GM23338 (cell line): ENCODE results near the gene BAG2. TPM values are rescaled to one million over a fixed set of nuclear protein-coding genes. Genes with fewer than 3 reads are reported as not detected.

Experiments
- ATAC-seq: fragments of 200-7000 bp; cut with Tn5 transposase; 3 replicates; pipeline ENCODE4 v1.9.1; 2020
- DNase-seq: peaks from one replicate; pipeline ENCODE4 v3.0.0-alpha.2; 2015; ENCODE audit warnings: low spot score
- H2AFZ ChIP-seq: fragments of 200-600 bp; sonication (generic); 2 replicates; pipeline ENCODE4 v1.8.0; 2016; ENCODE audit warnings: antibody characterized with exemption, mild to moderate bottlenecking, moderate library complexity
- H3F3A ChIP-seq: fragments of 200-600 bp; sonication (generic); replicated peaks from 2 replicates; pipeline ENCODE4 v1.8.0; 2017; ENCODE audit warnings: antibody characterized with exemption, mixed run types, low read depth
- H3K27ac ChIP-seq: fragments of 200-600 bp; sonication (generic); 2 replicates; pipeline ENCODE4 v1.6.1; 2016; ENCODE audit warnings: low read depth
- H3K27me3 ChIP-seq: fragments of 200-600 bp; sonication (generic); 2 replicates; pipeline ENCODE4 v1.8.0; 2016; ENCODE audit warnings: mild to moderate bottlenecking, mixed run types, moderate library complexity; ENCODE audit not compliant: insufficient read depth
- H3K36me3 ChIP-seq: fragments of 200-600 bp; sonication (generic); 2 replicates; pipeline ENCODE4 v1.8.0; 2016; ENCODE audit warnings: mild to moderate bottlenecking; ENCODE audit not compliant: insufficient read depth
- H3K4me1 ChIP-seq: fragments of 200-600 bp; sonication (generic); 2 replicates; pipeline ENCODE4 v1.8.0; 2016; ENCODE audit warnings: mild to moderate bottlenecking, moderate library complexity; ENCODE audit not compliant: insufficient read depth
- H3K4me2 ChIP-seq: fragments of 200-600 bp; sonication (generic); 2 replicates; pipeline ENCODE4 v1.7.1; 2017; ENCODE audit warnings: mixed run types
- H3K4me3 ChIP-seq: fragments of 200-600 bp; sonication (generic); 2 replicates; pipeline ENCODE4 v1.6.1; 2016; ENCODE audit warnings: mixed run types
- H3K79me2 ChIP-seq: fragments of 200-600 bp; sonication (generic); replicated peaks from 2 replicates; pipeline ENCODE4 v1.8.0; 2017; ENCODE audit warnings: mild to moderate bottlenecking; ENCODE audit not compliant: insufficient read depth
- H3K9me2 ChIP-seq: fragments of 200-600 bp; sonication (generic); 2 replicates; pipeline ENCODE4 v1.8.0; 2017; ENCODE audit not compliant: insufficient read depth
- H4K20me1 ChIP-seq: fragments of 200-600 bp; sonication (generic); replicated peaks from 2 replicates; pipeline ENCODE4 v1.8.0; 2017; ENCODE audit warnings: mild to moderate bottlenecking; ENCODE audit not compliant: insufficient read depth
- H3K27ac Mint-ChIP-seq: 2 replicates; pipeline ENCODE4 v1.8.0; 2020; ENCODE audit warnings: inconsistent platforms, mild to moderate bottlenecking, moderate library complexity, mixed read lengths
- H3K27me3 Mint-ChIP-seq: 3 replicates; pipeline ENCODE4 v1.8.0; 2022; ENCODE audit warnings: low read depth, mild to moderate bottlenecking, moderate library complexity, mixed read lengths, inconsistent platforms; ENCODE audit not compliant: insufficient read depth, poor library complexity
- H3K36me3 Mint-ChIP-seq: 3 replicates; pipeline ENCODE4 v1.8.0; 2021; ENCODE audit warnings: low read depth, mild to moderate bottlenecking, inconsistent platforms, moderate library complexity, mixed read lengths
- H3K4me1 Mint-ChIP-seq: 3 replicates; pipeline ENCODE4 v1.8.0; 2020; ENCODE audit warnings: mild to moderate bottlenecking, inconsistent platforms, mixed read lengths
- H3K4me3 Mint-ChIP-seq: 3 replicates; pipeline ENCODE4 v1.8.0; 2021; ENCODE audit warnings: moderate library complexity, mild to moderate bottlenecking, inconsistent platforms, mixed read lengths
- H3K9me3 Mint-ChIP-seq: 3 replicates; pipeline ENCODE4 v1.8.0; 2020; ENCODE audit warnings: moderate library complexity, mild to moderate bottlenecking, inconsistent platforms, mixed read lengths
- CREB1 ChIP-seq: fragments of 250-450 bp; sonication (Bioruptor Pico); IDR thresholded peaks from 2 replicates; pipeline ENCODE4 v1.5.0; 2020; ENCODE audit warnings: low read depth, mild to moderate bottlenecking, moderate library complexity
- CTCF ChIP-seq, 2 experiments: fragments of 200-600 bp in 1 of 2; sonication (generic) in 1 of 2; conservative IDR thresholded peaks; 2 replicates each; pipeline versions ENCODE4 v1.5.1 to v1.6.1; 2016 to 2017; ENCODE audit warnings: antibody characterized with exemption in 2 of 2, low read depth in 2 of 2, mild to moderate bottlenecking in 2 of 2, moderate library complexity in 1 of 2
- ETS1 ChIP-seq: IDR thresholded peaks from 2 replicates; pipeline ENCODE4 v1.6.1; 2016; ENCODE audit warnings: antibody characterized with exemption
- EZH2 ChIP-seq: fragments of 200-600 bp; sonication (generic); IDR thresholded peaks from one replicate; pipeline ENCODE4 v1.8.0; 2017; ENCODE audit warnings: antibody characterized with exemption, mild to moderate bottlenecking, low read depth; ENCODE audit not compliant: unreplicated experiment
- NANOG ChIP-seq: IDR thresholded peaks from 2 replicates; pipeline ENCODE4 v1.6.1; 2016; ENCODE audit warnings: antibody characterized with exemption, borderline replicate concordance
- POLR2AphosphoS5 ChIP-seq: IDR thresholded peaks from 2 replicates; pipeline ENCODE4 v1.6.1; 2016; ENCODE audit warnings: antibody characterized with exemption, low read depth
- REST ChIP-seq: IDR thresholded peaks from one replicate; pipeline ENCODE4 v1.6.1; 2018; ENCODE audit warnings: antibody characterized with exemption; ENCODE audit not compliant: unreplicated experiment
- STAT1 ChIP-seq: IDR thresholded peaks from one replicate; pipeline ENCODE4 v1.6.1; 2016; ENCODE audit warnings: antibody characterized with exemption; ENCODE audit not compliant: unreplicated experiment
- ZNF331 ChIP-seq: fragments of 250-450 bp; sonication (Bioruptor Pico); IDR thresholded peaks from 2 replicates; pipeline ENCODE4 v1.5.0; 2020; ENCODE audit warnings: low read depth, mild to moderate bottlenecking, moderate library complexity
- polyA plus RNA-seq: library from polyadenylated mRNA; unstranded; fragments of >200 nt; fragmentation: Nextera tagmentation; extraction: Ambion mirVana; gene quantifications from 2 replicates; pipeline ENCODE4 v1.2.1, GENCODE V29; 2016
- total RNA-seq: library from RNA; depleted of rRNA; stranded (reverse); fragments of >200 nt; shearing (Covaris generic); gene quantifications from 2 replicates; pipeline ENCODE4 v1.2.3, GENCODE V29; 2014

BAG2 gene
- total and polyA plus RNA-seq, 2 experiments from 2014 or later, result 8.5 to 9.5 TPM

GRCh38 chr6:57141451-57142177, 30.5 kb upstream of the BAG2 start:
- no peaks in the 10 kb centered on the region for H3K79me2 ChIP-seq
- no peaks in the 10 kb centered on the region for H3K27me3 ChIP-seq
- no peaks in the 10 kb centered on the region for H3F3A ChIP-seq
- Mint-ChIP-seq H3K4me3 (no peak overlapping the region), H3K27ac (no peak overlapping the region), H3K27me3 (no peaks in the 10 kb centered on the region), H3K36me3 (peaks cover 17% of the 10 kb centered on the region; the same call in 2 of the 3 replicates), H3K4me1 (no peaks in the 10 kb centered on the region), H3K9me3 (no peaks in the 10 kb centered on the region)
- DNase-seq (no peak), ATAC-seq (no peak)
- no peak overlapping the region for H3K4me2 ChIP-seq
- H3K9me2 ChIP-seq, result no peaks in the 10 kb centered on the region
- no peak overlapping the region for H3K27ac ChIP-seq
- no peaks in the 10 kb centered on the region for H3K36me3 ChIP-seq
- TF ChIP-seq CREB1 (CRISPR knock-in tag), result no peak
- no peak for TF ChIP-seq REST
- TF ChIP-seq ETS1, result no peak
- TF ChIP-seq POLR2AphosphoS5, result no peak
- TF ChIP-seq EZH2, result no peak
- TF ChIP-seq STAT1, result no peak
- no peak for TF ChIP-seq CTCF (conservative IDR thresholded peaks at IDR 0.05; ENCODE audit: low read depth in 2 of 2)
- H3K4me1 ChIP-seq, result no peaks in the 10 kb centered on the region
- H2AFZ ChIP-seq, result no peak overlapping the region
- H4K20me1 ChIP-seq, result no peaks in the 10 kb centered on the region
- no peak overlapping the region for H3K4me3 ChIP-seq

GRCh38 chr6:57142178-57142525, 30.0 kb upstream of the BAG2 start:
- H3K4me3 Mint-ChIP-seq, result no peak overlapping the region
- H3K4me1 Mint-ChIP-seq, result no peaks in the 10 kb centered on the region
- TF ChIP-seq POLR2AphosphoS5 (no peak), ZNF331 (CRISPR knock-in tag) (no peak), NANOG (no peak), STAT1 (no peak)

More at GRCh38 chr6:57142178-57142525, 30.0 kb upstream of the BAG2 start:
- Histone ChIP-seq H3K4me2 (no peak overlapping the region), H3K36me3 (0 out of 2 replicates have a peak, but pooled peaks cover 2% of the 10 kb centered on the region), H3K9me2 (no peaks in the 10 kb centered on the region), H4K20me1 (no peaks in the 10 kb centered on the region), H3K27ac (no peak overlapping the region), H2AFZ (no peak overlapping the region), H3K79me2 (no peaks in the 10 kb centered on the region), H3K4me1 (no peaks in the 10 kb centered on the region), H3K4me3 (no peak overlapping the region), H3K27me3 (no peaks in the 10 kb centered on the region), H3F3A (no peaks in the 10 kb centered on the region)
- H3K27me3 Mint-ChIP-seq, result no peaks in the 10 kb centered on the region
- no peaks in the 10 kb centered on the region for H3K9me3 Mint-ChIP-seq
- DNase-seq (no peak), ATAC-seq (no peak)
- no peak overlapping the region for H3K27ac Mint-ChIP-seq
- peaks cover 17% of the 10 kb centered on the region; the same call in 2 of the 3 replicates for H3K36me3 Mint-ChIP-seq
